Fibroblast of skin of abdomen (primary cell): ENCODE data around the gene STARD3NL.
"Not testable (repeated sequence)": the region's sequence is repeated elsewhere in the genome, so short reads cannot be mapped to it uniquely, and the experiment has no call there.

Source experiments
- DNase-seq: peaks from one replicate; pipeline ENCODE4 v3.0.0-alpha.2; 2013

STARD3NL gene

GRCh38 chr7:38223306-38223705 is 45.3 kb downstream of the STARD3NL start:
- DNase-seq, result no peak

- DNase-seq, result no peak
Measured at GRCh38 chr7:38224392-38224791, 46.3 kb downstream of the STARD3NL start.

GRCh38 chr7:38229386-38229785 is 51.3 kb downstream of the STARD3NL start:
- DNase-seq, result peak; percentile 82

GRCh38 chr7:38229884-38230642 is 52.0 kb downstream of the STARD3NL start:
- DNase-seq, result peak; percentile 12

- peak; percentile 6 for DNase-seq
Measured at GRCh38 chr7:38232502-38233366, 54.7 kb downstream of the STARD3NL start.

- not testable (repeated sequence) for DNase-seq
Measured at GRCh38 chr7:38234759-38235158, 56.7 kb downstream of the STARD3NL start.

GRCh38 chr7:38235606-38236005 is 57.6 kb downstream of the STARD3NL start:
- no peak for DNase-seq

GRCh38 chr7:38239129-38239528 is 61.1 kb downstream of the STARD3NL start:
- not testable (repeated sequence) for DNase-seq

- DNase-seq, result no peak
Measured at GRCh38 chr7:38241071-38241470, 63.0 kb downstream of the STARD3NL start.

- no peak for DNase-seq
Measured at GRCh38 chr7:38242814-38243213, 64.8 kb downstream of the STARD3NL start.

- DNase-seq, result not testable (repeated sequence)
Measured at GRCh38 chr7:38243345-38243744, 65.3 kb downstream of the STARD3NL start.

- no peak for DNase-seq
Measured at GRCh38 chr7:38244516-38244915, 66.5 kb downstream of the STARD3NL start.

GRCh38 chr7:38245409-38245977 is 67.4 kb downstream of the STARD3NL start:
- DNase-seq, result no peak

GRCh38 chr7:38248069-38248567 is 70.1 kb downstream of the STARD3NL start:
- no peak for DNase-seq

- not testable (repeated sequence) for DNase-seq
Measured at GRCh38 chr7:38249849-38250248, 71.8 kb downstream of the STARD3NL start.

- DNase-seq, result no peak
Measured at GRCh38 chr7:38257350-38257677, 79.3 kb downstream of the STARD3NL start.

GRCh38 chr7:38259157-38259556 is 81.1 kb downstream of the STARD3NL start:
- not testable (repeated sequence) for DNase-seq

GRCh38 chr7:38261601-38262000 is 83.6 kb downstream of the STARD3NL start:
- DNase-seq, result not testable (repeated sequence)

GRCh38 chr7:38262026-38262425 is 84.0 kb downstream of the STARD3NL start:
- DNase-seq, result not testable (repeated sequence)

- no peak for DNase-seq
Measured at GRCh38 chr7:38262545-38262944, 84.5 kb downstream of the STARD3NL start.

GRCh38 chr7:38263274-38263673 is 85.2 kb downstream of the STARD3NL start:
- not testable (repeated sequence) for DNase-seq

- DNase-seq, result not testable (repeated sequence)
Measured at GRCh38 chr7:38264602-38265001, 86.6 kb downstream of the STARD3NL start.

GRCh38 chr7:38265958-38266357 is 87.9 kb downstream of the STARD3NL start:
- not testable (repeated sequence) for DNase-seq
